HG02642 (cell line): Measurements from ENCODE around the gene ACVR1B.

Source experiments
- ATAC-seq: cut with Tn5 transposase; IDR thresholded peaks from one replicate; pipeline ENCODE4 v1.9.1; 2021; ENCODE audit warnings: mild to moderate bottlenecking; ENCODE audit not compliant: unreplicated experiment, poor library complexity

ACVR1B gene

GRCh38 chr12:52036587-52037171, 85.2 kb downstream of the ACVR1B start:
- peak; percentile 49 for ATAC-seq

GRCh38 chr12:52037248-52037861, 85.9 kb downstream of the ACVR1B start:
- ATAC-seq, result no peak

- no peak for ATAC-seq
Measured at GRCh38 chr12:52038447-52038846, 86.9 kb downstream of the ACVR1B start.

GRCh38 chr12:52041035-52041434, 89.5 kb downstream of the ACVR1B start:
- ATAC-seq, result no peak

- no peak for ATAC-seq
Measured at GRCh38 chr12:52041695-52042123, 90.2 kb downstream of the ACVR1B start.

GRCh38 chr12:52042706-52043385, 91.3 kb downstream of the ACVR1B start:
- ATAC-seq, result no peak

- ATAC-seq, result no peak
Measured at GRCh38 chr12:52043386-52044212, 92.1 kb downstream of the ACVR1B start.

- ATAC-seq, result no peak
Measured at GRCh38 chr12:52044292-52044983, 92.9 kb downstream of the ACVR1B start.

GRCh38 chr12:52045794-52046199, 94.3 kb downstream of the ACVR1B start:
- ATAC-seq, result no peak
